ENCODE measurements around the gene ZNF862.

DNA sequence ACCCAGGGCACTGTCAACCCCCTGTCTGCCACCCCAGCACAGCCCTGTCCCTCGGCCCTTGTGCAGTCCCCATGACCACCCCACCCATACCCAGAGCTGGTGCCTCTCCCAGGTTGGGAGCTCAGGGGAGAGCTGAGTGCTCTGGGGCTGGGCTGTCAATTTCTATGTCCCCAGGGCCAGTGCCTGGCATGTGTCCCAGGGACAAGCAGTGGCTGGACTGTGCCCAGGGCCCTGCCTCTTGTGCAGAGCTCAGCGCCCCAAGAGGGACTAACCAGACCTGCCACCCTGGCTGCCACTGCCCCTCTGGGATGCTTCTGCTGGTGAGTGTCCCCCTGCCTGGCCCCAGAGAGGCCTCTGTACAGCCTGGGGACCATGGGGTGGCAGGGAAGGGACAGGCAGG is 29.0 kb upstream of the ZNF862 start:
- TF ChIP-seq, protein P1, sequence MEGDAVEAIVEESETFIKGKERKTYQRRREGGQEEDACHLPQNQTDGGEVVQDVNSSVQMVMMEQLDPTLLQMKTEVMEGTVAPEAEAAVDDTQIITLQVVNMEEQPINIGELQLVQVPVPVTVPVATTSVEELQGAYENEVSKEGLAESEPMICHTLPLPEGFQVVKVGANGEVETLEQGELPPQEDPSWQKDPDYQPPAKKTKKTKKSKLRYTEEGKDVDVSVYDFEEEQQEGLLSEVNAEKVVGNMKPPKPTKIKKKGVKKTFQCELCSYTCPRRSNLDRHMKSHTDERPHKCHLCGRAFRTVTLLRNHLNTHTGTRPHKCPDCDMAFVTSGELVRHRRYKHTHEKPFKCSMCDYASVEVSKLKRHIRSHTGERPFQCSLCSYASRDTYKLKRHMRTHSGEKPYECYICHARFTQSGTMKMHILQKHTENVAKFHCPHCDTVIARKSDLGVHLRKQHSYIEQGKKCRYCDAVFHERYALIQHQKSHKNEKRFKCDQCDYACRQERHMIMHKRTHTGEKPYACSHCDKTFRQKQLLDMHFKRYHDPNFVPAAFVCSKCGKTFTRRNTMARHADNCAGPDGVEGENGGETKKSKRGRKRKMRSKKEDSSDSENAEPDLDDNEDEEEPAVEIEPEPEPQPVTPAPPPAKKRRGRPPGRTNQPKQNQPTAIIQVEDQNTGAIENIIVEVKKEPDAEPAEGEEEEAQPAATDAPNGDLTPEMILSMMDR (IDR thresholded peaks at IDR 0.05) = no peak
- TF ChIP-seq POLR2A (IDR thresholded peaks at IDR 0.05) = no peak
